Caco-2 (cell line): Measurements from ENCODE around the gene TTN. TPM values are rescaled to one million over a fixed set of nuclear protein-coding genes. Genes with fewer than 3 reads are reported as not detected.

Experiments used
- BruUV-seq: library from RNA; stranded (reverse); fragments of 400-500 nt; replicated peaks from 2 replicates; lab custom pipeline; 2021; lab: Mats Ljungman, UMichigan
- CTCF ChIA-PET: fragments of 300-600 bp; sonication (Branson Sonifier 250); formaldehyde crosslinking; loops from one replicate; lab custom pipeline; 2022; ENCODE audit warnings: antibody characterized with exemption; lab: Charles Lee
- POLR2A ChIA-PET: fragments of 300-600 bp; sonication (Branson Sonifier 250); formaldehyde crosslinking; loops from one replicate; lab custom pipeline; 2022; ENCODE audit warnings: antibody characterized with exemption; lab: Charles Lee
- DNase-seq, 2 experiments: peaks; one replicate each; pipeline versions ENCODE4 v3.0.0 to v3.0.0-alpha.2; 2020 to 2022
- H3K27me3 ChIP-seq: replicated peaks from 2 replicates; pipeline ENCODE4 v1.6.0; 2011; ENCODE audit warnings: low read length; ENCODE audit not compliant: control insufficient read depth, insufficient read depth
- H3K36me3 ChIP-seq: 2 replicates; pipeline ENCODE4 v1.5.1; 2011; ENCODE audit warnings: low read length; ENCODE audit not compliant: control insufficient read depth, insufficient read depth
- H3K4me1 ChIP-seq: fragments of 250-450 bp; sonication (Bioruptor Pico); 2 replicates; pipeline ENCODE4 v1.5.1; 2020; ENCODE audit warnings: mild to moderate bottlenecking
- H3K4me3 ChIP-seq: 2 replicates; pipeline ENCODE4 v1.5.1; 2011; ENCODE audit warnings: low read depth, mild to moderate bottlenecking, control low read depth, low read length
- H3K9me3 ChIP-seq: fragments of 250-450 bp; sonication (Bioruptor Pico); 2 replicates; pipeline ENCODE4 v1.5.1; 2020; ENCODE audit warnings: mild to moderate bottlenecking, moderate library complexity
- H3K27ac Mint-ChIP-seq: one replicate; pipeline ENCODE4 v1.8.0; 2022; ENCODE audit warnings: mixed read lengths; ENCODE audit not compliant: unreplicated experiment
- H3K27me3 Mint-ChIP-seq: one replicate; pipeline ENCODE4 v1.8.0; 2022; ENCODE audit warnings: mixed read lengths; ENCODE audit not compliant: insufficient read depth, unreplicated experiment
- H3K36me3 Mint-ChIP-seq: one replicate; pipeline ENCODE4 v1.8.0; 2022; ENCODE audit warnings: mild to moderate bottlenecking, mixed read lengths; ENCODE audit not compliant: insufficient read depth, unreplicated experiment
- H3K4me1 Mint-ChIP-seq: one replicate; pipeline ENCODE4 v1.8.0; 2022; ENCODE audit warnings: low read depth, mixed read lengths; ENCODE audit not compliant: unreplicated experiment
- H3K4me3 Mint-ChIP-seq: one replicate; pipeline ENCODE4 v1.8.0; 2022; ENCODE audit warnings: mild to moderate bottlenecking, moderate library complexity, mixed read lengths; ENCODE audit not compliant: unreplicated experiment
- H3K9me3 Mint-ChIP-seq: one replicate; pipeline ENCODE4 v1.8.0; 2022; ENCODE audit warnings: mixed read lengths; ENCODE audit not compliant: unreplicated experiment
- intact Hi-C: fragments of 100-400 bp; cut with micrococcal nuclease; formaldehyde crosslinking; loops from one replicate; pipeline ENCODE4 v1.10.0; 2022; ENCODE audit not compliant: unreplicated experiment
- total RNA-seq: library from RNA; stranded (reverse); gene quantifications from 2 replicates; pipeline ENCODE4 v1.2.3, GENCODE V29; 2022
- TF ChIP-seq, protein P1 (sequence below), 2 experiments: fragments of 200-600 bp in 1 of 2; IDR thresholded peaks; 1 replicate in 1 of 2; 2 replicates in 1 of 2; pipeline versions ENCODE4 v1.5.1 to v1.8.0; 2011 to 2022; ENCODE audit warnings: antibody characterized with exemption in 1 of 2, control low read depth in 1 of 2, inconsistent platforms in 1 of 2, low read depth in 1 of 2, low read length in 1 of 2, mild to moderate bottlenecking in 1 of 2, moderate library complexity in 1 of 2; ENCODE audit not compliant: insufficient read depth in 1 of 2, severe bottlenecking in 1 of 2, unreplicated experiment in 1 of 2

TTN gene
- total RNA-seq, 1 experiment from 2014 or later = 9.3 TPM

DNA sequence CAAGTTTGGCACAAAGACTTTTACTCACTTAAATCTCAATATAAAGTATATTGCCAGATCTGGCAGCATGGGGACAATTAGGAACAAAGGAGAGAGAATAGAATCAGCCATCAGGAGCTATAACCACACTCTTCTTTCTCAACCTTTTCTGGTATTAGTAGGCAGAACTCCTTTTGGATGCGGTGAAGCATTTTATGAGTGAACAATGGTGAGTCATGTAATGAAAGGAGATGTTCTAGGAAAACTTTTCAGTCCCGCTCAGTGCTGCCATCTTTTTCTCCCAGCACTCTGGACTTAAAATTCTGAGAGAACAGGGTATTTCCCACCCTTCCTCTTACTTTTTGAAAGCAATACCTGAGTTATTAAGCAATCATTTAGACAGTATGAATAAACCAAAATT, 294.7 kb downstream of the TTN start:
- ChIA-PET POLR2A (no interaction called here), CTCF (no interaction called here)
- Mint-ChIP-seq H3K4me3 (no peak overlapping the region), H3K9me3 (no peaks in the 10 kb centered on the region), H3K36me3 (peaks cover 16% of the 10 kb centered on the region), H3K4me1 (no peaks in the 10 kb centered on the region), H3K27me3 (no peaks in the 10 kb centered on the region), H3K27ac (no peak overlapping the region)
- Histone ChIP-seq H3K4me3 (no peak overlapping the region), H3K36me3 (no peaks in the 10 kb centered on the region), H3K9me3 (no peaks in the 10 kb centered on the region), H3K27me3 (no peaks in the 10 kb centered on the region), H3K4me1 (no peaks in the 10 kb centered on the region)
- TF ChIP-seq, protein P1, sequence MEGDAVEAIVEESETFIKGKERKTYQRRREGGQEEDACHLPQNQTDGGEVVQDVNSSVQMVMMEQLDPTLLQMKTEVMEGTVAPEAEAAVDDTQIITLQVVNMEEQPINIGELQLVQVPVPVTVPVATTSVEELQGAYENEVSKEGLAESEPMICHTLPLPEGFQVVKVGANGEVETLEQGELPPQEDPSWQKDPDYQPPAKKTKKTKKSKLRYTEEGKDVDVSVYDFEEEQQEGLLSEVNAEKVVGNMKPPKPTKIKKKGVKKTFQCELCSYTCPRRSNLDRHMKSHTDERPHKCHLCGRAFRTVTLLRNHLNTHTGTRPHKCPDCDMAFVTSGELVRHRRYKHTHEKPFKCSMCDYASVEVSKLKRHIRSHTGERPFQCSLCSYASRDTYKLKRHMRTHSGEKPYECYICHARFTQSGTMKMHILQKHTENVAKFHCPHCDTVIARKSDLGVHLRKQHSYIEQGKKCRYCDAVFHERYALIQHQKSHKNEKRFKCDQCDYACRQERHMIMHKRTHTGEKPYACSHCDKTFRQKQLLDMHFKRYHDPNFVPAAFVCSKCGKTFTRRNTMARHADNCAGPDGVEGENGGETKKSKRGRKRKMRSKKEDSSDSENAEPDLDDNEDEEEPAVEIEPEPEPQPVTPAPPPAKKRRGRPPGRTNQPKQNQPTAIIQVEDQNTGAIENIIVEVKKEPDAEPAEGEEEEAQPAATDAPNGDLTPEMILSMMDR (IDR thresholded peaks at IDR 0.05; ENCODE audit: insufficient read depth in 1 of 2, low read depth in 1 of 2, low read length in 1 of 2, severe bottlenecking in 1 of 2, unreplicated experiment in 1 of 2) = no peak
- BruUV-seq = no TSS peak
- DNase-seq = no peak
- intact Hi-C loops = no loop called here

DNA sequence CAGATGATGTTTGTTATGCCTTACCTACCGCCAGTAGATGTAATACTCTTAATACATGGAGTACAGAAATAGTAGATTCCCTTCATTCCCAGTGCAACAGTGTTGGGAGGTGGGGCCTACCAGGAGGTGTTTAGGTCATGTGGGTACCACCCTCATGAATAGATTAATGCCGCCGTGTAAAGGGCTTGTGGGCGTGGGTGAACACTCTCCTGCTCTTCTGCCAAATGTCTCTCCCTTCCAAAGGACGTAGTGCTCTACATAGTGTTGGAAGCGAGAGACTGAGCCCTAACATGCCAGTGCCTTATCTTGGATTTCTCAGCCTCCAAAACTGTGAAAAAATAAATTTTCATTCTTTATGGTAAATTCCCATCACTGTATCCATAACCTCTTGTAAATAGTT, 296.8 kb downstream of the TTN start:
- Mint-ChIP-seq H3K27me3 (no peaks in the 10 kb centered on the region), H3K4me3 (no peak overlapping the region), H3K4me1 (no peaks in the 10 kb centered on the region), H3K27ac (no peak overlapping the region), H3K36me3 (peaks cover 16% of the 10 kb centered on the region), H3K9me3 (no peaks in the 10 kb centered on the region)
- no peaks in the 10 kb centered on the region for H3K4me1 ChIP-seq
- DNase-seq = no peak
- ChIA-PET CTCF (no interaction called here), POLR2A (no interaction called here)
- intact Hi-C loops = no loop called here
- H3K27me3 ChIP-seq = no peaks in the 10 kb centered on the region
- no peaks in the 10 kb centered on the region for H3K9me3 ChIP-seq
- no peaks in the 10 kb centered on the region for H3K36me3 ChIP-seq
- H3K4me3 ChIP-seq = no peak overlapping the region
- TF ChIP-seq, protein P1 (IDR thresholded peaks at IDR 0.05; ENCODE audit: insufficient read depth in 1 of 2, low read depth in 1 of 2, low read length in 1 of 2, severe bottlenecking in 1 of 2, unreplicated experiment in 1 of 2) = no peak
- no TSS peak for BruUV-seq

DNA sequence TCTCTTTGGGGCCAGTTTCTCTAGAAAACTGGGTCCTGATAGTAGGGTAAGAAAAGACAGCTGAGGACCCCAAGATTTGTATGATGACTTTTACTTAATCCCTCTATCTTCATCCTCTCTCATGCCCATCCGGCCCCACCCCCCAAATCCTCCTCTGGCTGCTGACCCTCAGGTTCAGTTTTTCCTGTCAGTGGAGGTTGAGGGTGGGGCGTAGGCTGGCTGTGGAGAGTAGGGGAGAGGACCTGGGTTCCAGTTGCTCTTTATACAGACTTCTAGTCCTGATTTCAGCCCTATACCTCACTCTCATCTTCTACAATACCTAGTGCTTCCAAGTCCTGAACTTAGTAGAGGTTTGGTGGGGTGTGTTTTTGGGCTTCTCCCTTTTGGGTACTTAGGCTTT, 298.6 kb downstream of the TTN start:
- BruUV-seq = no TSS peak
- Mint-ChIP-seq H3K27me3 (no peaks in the 10 kb centered on the region), H3K4me3 (no peak overlapping the region), H3K36me3 (peaks cover 6% of the 10 kb centered on the region), H3K27ac (no peak overlapping the region), H3K9me3 (no peaks in the 10 kb centered on the region), H3K4me1 (no peaks in the 10 kb centered on the region)
- no peaks in the 10 kb centered on the region for H3K36me3 ChIP-seq
- H3K27me3 ChIP-seq = no peaks in the 10 kb centered on the region
- intact Hi-C loops = no loop called here
- H3K4me1 ChIP-seq = no peaks in the 10 kb centered on the region
- ChIA-PET CTCF (no interaction called here), POLR2A (no interaction called here)
- no peak for DNase-seq
- TF ChIP-seq, protein P1 (IDR thresholded peaks at IDR 0.05; ENCODE audit: insufficient read depth in 1 of 2, low read depth in 1 of 2, low read length in 1 of 2, severe bottlenecking in 1 of 2, unreplicated experiment in 1 of 2) = no peak
- H3K9me3 ChIP-seq = no peaks in the 10 kb centered on the region
- no peak overlapping the region for H3K4me3 ChIP-seq
